Memory B cell (primary cell): Measurements from ENCODE around the gene SH3RF1.

Experiments used
- ATAC-seq: fragments of 150-1000 bp; cut with Tn5 transposase; 2 replicates; pipeline ENCODE4 v1.10.0; 2021; ENCODE audit warnings: low read depth, mild to moderate bottlenecking, moderate library complexity
- DNase-seq, 2 donors: peaks; one replicate each; pipeline ENCODE4 v3.0.0; 2022; ENCODE audit warnings: low spot score in 2 of 2
- H3K27ac Mint-ChIP-seq: one replicate; pipeline ENCODE4 v1.8.0; 2022; ENCODE audit warnings: mild to moderate bottlenecking, moderate library complexity, mixed read lengths
- H3K27me3 Mint-ChIP-seq: one replicate; pipeline ENCODE4 v1.8.0; 2022; ENCODE audit warnings: mixed read lengths
- H3K36me3 Mint-ChIP-seq: one replicate; pipeline ENCODE4 v1.8.0; 2022; ENCODE audit warnings: mild to moderate bottlenecking, mixed read lengths
- H3K4me1 Mint-ChIP-seq: one replicate; pipeline ENCODE4 v1.8.0; 2022; ENCODE audit warnings: mixed read lengths
- H3K4me3 Mint-ChIP-seq: one replicate; pipeline ENCODE4 v1.8.0; 2022; ENCODE audit warnings: mild to moderate bottlenecking, moderate library complexity, mixed read lengths
- H3K9me3 Mint-ChIP-seq: one replicate; pipeline ENCODE4 v1.8.0; 2022; ENCODE audit warnings: mixed read lengths

Gene SH3RF1

DNA sequence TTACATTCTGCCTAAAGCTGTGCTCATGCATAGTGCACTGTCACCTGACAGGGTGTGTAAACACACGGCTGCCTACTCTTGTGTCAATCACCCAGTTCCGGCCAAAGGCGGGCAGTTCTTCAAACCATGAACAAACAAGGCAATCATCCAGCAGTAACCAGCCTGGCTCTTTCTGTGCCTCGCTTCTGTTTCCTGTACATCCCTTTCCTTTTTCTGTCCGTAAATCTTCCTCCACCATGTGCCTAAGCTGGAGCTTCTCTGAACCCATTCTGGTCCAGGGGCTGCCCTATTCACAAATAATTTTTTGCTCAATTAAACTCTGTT, 199.9 kb downstream of the SH3RF1 start:
- peaks cover 4% of the 10 kb centered on the region for H3K4me1 Mint-ChIP-seq
- no peaks in the 10 kb centered on the region for H3K9me3 Mint-ChIP-seq
- H3K27ac Mint-ChIP-seq, result no peak overlapping the region
- DNase-seq, result no peak
- no peaks in the 10 kb centered on the region for H3K36me3 Mint-ChIP-seq
- no peak for ATAC-seq
- H3K4me3 Mint-ChIP-seq, result no peak overlapping the region
- no peaks in the 10 kb centered on the region for H3K27me3 Mint-ChIP-seq

- DNase-seq (no peak), ATAC-seq (no peak)
- Mint-ChIP-seq H3K4me3 (no peak overlapping the region), H3K4me1 (peaks cover 4% of the 10 kb centered on the region), H3K36me3 (no peaks in the 10 kb centered on the region), H3K9me3 (no peaks in the 10 kb centered on the region), H3K27me3 (no peaks in the 10 kb centered on the region), H3K27ac (no peak overlapping the region)
These were observed 200.5 kb downstream of the SH3RF1 start for GRCh38 chr4:169070071-169070894.

DNA sequence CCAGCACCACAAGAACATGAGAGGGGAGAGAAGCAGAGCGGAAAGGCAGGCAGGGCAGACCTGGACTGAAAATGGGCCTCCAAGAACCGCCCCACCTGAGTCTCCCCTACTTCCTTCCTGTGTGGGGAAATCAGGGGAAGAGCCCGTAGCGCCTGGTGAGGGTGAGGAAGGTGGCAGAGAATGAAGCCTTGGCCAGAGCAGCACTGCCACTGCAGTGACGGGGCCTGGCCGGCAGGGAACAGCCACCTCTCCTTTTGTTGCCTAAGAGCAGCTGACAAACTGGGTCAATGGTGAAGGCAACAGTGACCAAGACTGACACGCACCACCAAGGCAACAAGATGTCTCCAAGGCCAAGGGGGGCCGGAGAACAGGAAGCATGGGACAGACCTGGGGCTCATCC, 202.3 kb downstream of the SH3RF1 start:
- Mint-ChIP-seq H3K36me3 (no peaks in the 10 kb centered on the region), H3K27me3 (no peaks in the 10 kb centered on the region), H3K4me1 (peaks cover 4% of the 10 kb centered on the region), H3K9me3 (no peaks in the 10 kb centered on the region), H3K27ac (no peak overlapping the region), H3K4me3 (no peak overlapping the region)
- peak; percentile 45 for ATAC-seq
- no peak for DNase-seq

DNA sequence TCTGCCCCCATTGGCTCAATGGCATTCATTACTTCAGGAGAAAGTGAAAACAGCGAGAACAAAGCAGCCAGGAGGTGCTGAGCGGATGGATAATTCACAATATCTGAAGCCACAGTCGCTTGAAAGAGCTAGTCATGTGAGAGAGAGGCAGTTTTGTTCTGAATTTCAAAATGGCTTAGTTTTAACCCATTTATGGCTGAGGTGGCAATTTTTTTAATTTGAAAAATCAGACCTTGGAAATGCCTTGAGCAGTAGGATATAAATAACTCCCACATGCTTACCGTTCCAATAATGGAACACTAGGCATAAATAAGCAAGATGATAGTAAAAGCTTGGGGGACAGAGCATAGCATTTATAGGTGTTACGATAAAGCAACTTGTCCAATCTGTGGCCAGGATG, 203.8 kb downstream of the SH3RF1 start:
- Mint-ChIP-seq H3K27me3 (no peaks in the 10 kb centered on the region), H3K36me3 (no peaks in the 10 kb centered on the region), H3K4me1 (peaks cover 4% of the 10 kb centered on the region), H3K9me3 (no peaks in the 10 kb centered on the region), H3K27ac (no peak overlapping the region), H3K4me3 (no peak overlapping the region)
- no peak for DNase-seq
- no peak for ATAC-seq

DNA sequence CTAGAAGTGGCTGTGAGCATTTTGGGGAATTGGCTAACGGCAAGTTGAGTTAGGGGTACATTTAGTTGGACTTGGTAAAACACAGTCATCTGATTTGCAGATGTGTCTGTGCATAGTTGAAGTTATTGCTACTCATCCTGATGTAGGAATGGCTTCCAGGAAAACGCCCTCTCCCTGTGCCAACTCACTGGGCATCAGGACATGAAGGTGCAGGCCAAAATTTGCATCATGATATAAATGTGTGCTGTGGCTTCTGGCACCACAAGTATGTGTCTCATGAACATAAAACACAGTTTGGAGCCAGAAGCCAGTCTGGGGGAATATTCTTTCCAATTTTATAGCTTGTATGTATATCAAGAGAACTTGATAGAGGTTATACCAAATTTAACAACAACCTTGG, 206.5 kb downstream of the SH3RF1 start:
- no peak overlapping the region for H3K4me3 Mint-ChIP-seq
- DNase-seq (no peak), ATAC-seq (no peak)
- no peaks in the 10 kb centered on the region for H3K27me3 Mint-ChIP-seq
- H3K4me1 Mint-ChIP-seq, result peaks cover 4% of the 10 kb centered on the region
- H3K36me3 Mint-ChIP-seq, result no peaks in the 10 kb centered on the region
- no peak overlapping the region for H3K27ac Mint-ChIP-seq
- H3K9me3 Mint-ChIP-seq, result no peaks in the 10 kb centered on the region

GRCh38 chr4:169063441-169063840, 207.3 kb downstream of the SH3RF1 start:
- Mint-ChIP-seq H3K36me3 (no peaks in the 10 kb centered on the region), H3K9me3 (no peaks in the 10 kb centered on the region), H3K27me3 (no peaks in the 10 kb centered on the region), H3K4me1 (peaks cover 2% of the 10 kb centered on the region), H3K27ac (no peak overlapping the region), H3K4me3 (no peak overlapping the region)
- DNase-seq, result no peak
- no peak for ATAC-seq

- no peak for ATAC-seq
- Mint-ChIP-seq H3K36me3 (no peaks in the 10 kb centered on the region), H3K4me1 (no peaks in the 10 kb centered on the region), H3K27ac (no peak overlapping the region), H3K4me3 (no peak overlapping the region), H3K27me3 (no peaks in the 10 kb centered on the region), H3K9me3 (no peaks in the 10 kb centered on the region)
- no peak for DNase-seq
These were observed 207.9 kb downstream of the SH3RF1 start for GRCh38 chr4:169062897-169063244.

- Mint-ChIP-seq H3K4me3 (no peak overlapping the region), H3K9me3 (no peaks in the 10 kb centered on the region), H3K27me3 (peaks cover under 1% of the 10 kb centered on the region), H3K36me3 (no peaks in the 10 kb centered on the region), H3K27ac (no peak overlapping the region), H3K4me1 (no peaks in the 10 kb centered on the region)
- ATAC-seq (no peak), DNase-seq (no peak)
These were observed 209.4 kb downstream of the SH3RF1 start for GRCh38 chr4:169061386-169061785.

- ATAC-seq, result no peak
- Mint-ChIP-seq H3K4me3 (no peak overlapping the region), H3K9me3 (no peaks in the 10 kb centered on the region), H3K27me3 (peaks cover 5% of the 10 kb centered on the region), H3K4me1 (no peaks in the 10 kb centered on the region), H3K27ac (no peak overlapping the region), H3K36me3 (no peaks in the 10 kb centered on the region)
- DNase-seq, result no peak
These were observed 210.2 kb downstream of the SH3RF1 start for GRCh38 chr4:169060391-169061091.

- Mint-ChIP-seq H3K9me3 (no peaks in the 10 kb centered on the region), H3K4me3 (no peak overlapping the region), H3K27ac (no peak overlapping the region), H3K4me1 (no peaks in the 10 kb centered on the region), H3K27me3 (peaks cover 5% of the 10 kb centered on the region), H3K36me3 (no peaks in the 10 kb centered on the region)
- ATAC-seq (no peak), DNase-seq (no peak)
These were observed 211.2 kb downstream of the SH3RF1 start for GRCh38 chr4:169059306-169060211.

DNA sequence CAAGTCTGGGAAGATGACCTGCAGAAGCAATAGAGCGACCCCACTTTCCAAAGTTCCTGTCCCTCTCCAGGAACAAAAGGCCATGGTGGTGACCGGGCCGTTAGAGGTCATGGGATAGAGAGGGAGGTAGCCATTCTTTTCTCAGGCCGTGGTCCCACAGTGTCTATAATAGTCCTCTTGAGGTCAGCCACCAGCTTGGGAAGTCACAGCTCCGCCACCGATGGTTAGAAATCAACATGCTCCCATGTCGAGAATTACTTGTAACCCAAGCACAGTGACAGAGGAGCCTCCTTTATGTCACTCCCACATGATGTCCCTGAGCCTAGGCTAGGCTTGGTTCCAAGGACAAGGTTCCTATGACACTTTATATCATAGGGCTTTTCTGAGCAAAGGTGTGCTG, 212.4 kb downstream of the SH3RF1 start:
- Mint-ChIP-seq H3K27me3 (peaks cover 6% of the 10 kb centered on the region), H3K9me3 (no peaks in the 10 kb centered on the region), H3K27ac (no peak overlapping the region), H3K4me1 (no peaks in the 10 kb centered on the region), H3K36me3 (no peaks in the 10 kb centered on the region), H3K4me3 (no peak overlapping the region)
- no peak for DNase-seq
- ATAC-seq, result no peak

DNA sequence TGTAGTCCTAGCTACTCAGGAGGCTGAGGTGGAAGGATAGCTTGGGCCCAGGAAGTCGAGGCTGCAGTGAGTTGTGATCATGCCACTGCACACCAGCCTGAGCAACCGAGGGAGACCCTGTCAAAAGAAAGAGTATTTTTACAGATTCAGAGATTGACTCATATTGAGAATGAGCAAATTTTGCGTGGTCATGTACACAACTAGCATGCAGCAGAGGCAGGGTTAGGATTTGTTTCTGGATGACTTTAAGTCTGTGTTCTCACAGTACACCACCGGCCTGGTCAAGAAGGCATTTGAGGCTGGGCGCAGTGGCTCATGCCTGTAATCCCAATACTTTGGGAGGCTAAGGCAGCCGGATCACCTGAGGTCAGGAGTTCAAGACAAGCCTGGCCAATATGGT, 215.9 kb downstream of the SH3RF1 start:
- Mint-ChIP-seq H3K27ac (no peak overlapping the region), H3K27me3 (peaks cover 9% of the 10 kb centered on the region), H3K4me3 (no peak overlapping the region), H3K36me3 (no peaks in the 10 kb centered on the region), H3K9me3 (no peaks in the 10 kb centered on the region), H3K4me1 (no peaks in the 10 kb centered on the region)
- ATAC-seq, result no peak
- DNase-seq, result no peak

- peaks cover 9% of the 10 kb centered on the region for H3K27me3 Mint-ChIP-seq
- H3K4me3 Mint-ChIP-seq, result no peak overlapping the region
- H3K27ac Mint-ChIP-seq, result no peak overlapping the region
- DNase-seq (no peak), ATAC-seq (no peak)
- no peaks in the 10 kb centered on the region for H3K4me1 Mint-ChIP-seq
- H3K9me3 Mint-ChIP-seq, result no peaks in the 10 kb centered on the region
- H3K36me3 Mint-ChIP-seq, result no peaks in the 10 kb centered on the region
These were observed 218.2 kb downstream of the SH3RF1 start for GRCh38 chr4:169052594-169052945.
